Activated T-cell treated with anti-CD3 and anti-CD28 coated beads for 48 hours (primary cell): ENCODE data around the gene RAB29.

Source experiments
- DNase-seq: peaks from one replicate; pipeline ENCODE4 v3.0.0-alpha.2; 2020; ENCODE audit warnings: low read depth

Gene RAB29

GRCh38 chr1:205719762-205720161 lies 55.5 kb downstream of the RAB29 start:
- no peak for DNase-seq

- no peak for DNase-seq
Measured at GRCh38 chr1:205719015-205719414, 56.3 kb downstream of the RAB29 start.
